ENCODE results near the gene FCAMR. TPM values are rescaled to one million over a fixed set of nuclear protein-coding genes. Genes with fewer than 3 reads are reported as not detected.

Gene FCAMR
- total and polyA plus RNA-seq, 9 donors: not detected

GRCh38 chr1:206933333-206933945 lies 36.8 kb downstream of the FCAMR start:
- H3K9me3 ChIP-seq: no peaks in the 10 kb centered on the region
- no peak for TF ChIP-seq CTCF (IDR thresholded peaks at IDR 0.05)
- no peak for TF ChIP-seq EP300 (IDR thresholded peaks at IDR 0.05)
- no peak for TF ChIP-seq POLR2A (IDR thresholded peaks at IDR 0.05)
- no peak overlapping the region for H3K27ac ChIP-seq
- no peaks in the 10 kb centered on the region for H3K27me3 ChIP-seq
- no peaks in the 10 kb centered on the region for H3K36me3 ChIP-seq
- DNase-seq: no peak
- no peaks in the 10 kb centered on the region for H3K4me1 ChIP-seq (ENCODE audit: insufficient read depth)
- intact Hi-C loops (cut with DNase I): no loop called here
- no peak overlapping the region for H3K4me3 ChIP-seq
- 72 to 81% (median 76%) methylated on average over 8 of the region's 8 CpGs for WGBS, 3 donors

GRCh38 chr1:206932177-206932576 lies 38.1 kb downstream of the FCAMR start:
- H3K27ac ChIP-seq: no peak overlapping the region
- TF ChIP-seq EP300 (IDR thresholded peaks at IDR 0.05): no peak
- TF ChIP-seq POLR2A (IDR thresholded peaks at IDR 0.05): no peak
- no peak for TF ChIP-seq CTCF (IDR thresholded peaks at IDR 0.05)
- H3K36me3 ChIP-seq: no peaks in the 10 kb centered on the region
- H3K4me1 ChIP-seq (ENCODE audit: insufficient read depth): no peaks in the 10 kb centered on the region
- no peaks in the 10 kb centered on the region for H3K9me3 ChIP-seq
- DNase-seq: no peak
- no peaks in the 10 kb centered on the region for H3K27me3 ChIP-seq
- WGBS, 3 donors: 35 to 40% (median 39%) methylated on average over 8 of the region's 8 CpGs
- no peak overlapping the region for H3K4me3 ChIP-seq
- intact Hi-C loops (cut with DNase I): no loop called here

- Histone ChIP-seq H3K4me1 (ENCODE audit: insufficient read depth) (no peaks in the 10 kb centered on the region), H3K27ac (no peak overlapping the region), H3K27me3 (no peaks in the 10 kb centered on the region), H3K4me3 (no peak overlapping the region), H3K36me3 (no peaks in the 10 kb centered on the region), H3K9me3 (no peaks in the 10 kb centered on the region)
- intact Hi-C loops (cut with DNase I): no loop called here
- WGBS, 3 donors: 75 to 84% (median 77%) methylated on average over 6 of the region's 6 CpGs
- TF ChIP-seq POLR2A (IDR thresholded peaks at IDR 0.05) (no peak), EP300 (IDR thresholded peaks at IDR 0.05) (no peak), CTCF (IDR thresholded peaks at IDR 0.05) (no peak)
- DNase-seq: no peak
Measured at GRCh38 chr1:206931709-206932108, 38.6 kb downstream of the FCAMR start.

GRCh38 chr1:206930210-206930798 lies 40.0 kb downstream of the FCAMR start:
- intact Hi-C loops (cut with DNase I): no loop called here
- TF ChIP-seq EP300 (IDR thresholded peaks at IDR 0.05) (no peak), POLR2A (IDR thresholded peaks at IDR 0.05) (no peak), CTCF (IDR thresholded peaks at IDR 0.05) (no peak)
- Histone ChIP-seq H3K27me3 (no peaks in the 10 kb centered on the region), H3K36me3 (no peaks in the 10 kb centered on the region), H3K9me3 (no peaks in the 10 kb centered on the region), H3K27ac (no peak overlapping the region), H3K4me1 (ENCODE audit: insufficient read depth) (no peaks in the 10 kb centered on the region), H3K4me3 (no peak overlapping the region)
- DNase-seq: no peak
- 81 to 89% (median 85%) methylated on average over 17 of the region's 17 CpGs for WGBS, 3 donors
